Posterior vena cava (tissue), 2 donors: Measurements from ENCODE around the gene KPNB1. TPM values are rescaled to one million over a fixed set of nuclear protein-coding genes. Genes with fewer than 3 reads are reported as not detected.
A peak's percentile ranks its signal among the peaks of the same experiment; 100 is the strongest.

Experiments
- DNase-seq: peaks from one replicate; pipeline ENCODE4 v3.0.0-alpha.2; 2020; ENCODE audit warnings: low spot score
- intact Hi-C, 2 donors: fragments of 100-400 bp; cut with DNase I; formaldehyde crosslinking; loops; one replicate each; pipeline versions ENCODE4 v1.14.1 to v1.14.2; 2022 to 2023
- total RNA-seq, 2 donors: library from RNA; stranded (reverse); fragmentation: NEBNext Ultra II Directional; extraction: Animal tissue kit (Norgen Biotek cat#: 25700); gene quantifications; one replicate each; pipeline ENCODE4 v1.2.1, GENCODE V29; 2021
- donor health status: DM: yes; HTN: yes; CAD: no.
- donor health status: DM: yes; HTN: yes; CAD: no.

KPNB1 gene
- total RNA-seq, 2 donors from 2014 or later, result 193 to 198 TPM

DNA sequence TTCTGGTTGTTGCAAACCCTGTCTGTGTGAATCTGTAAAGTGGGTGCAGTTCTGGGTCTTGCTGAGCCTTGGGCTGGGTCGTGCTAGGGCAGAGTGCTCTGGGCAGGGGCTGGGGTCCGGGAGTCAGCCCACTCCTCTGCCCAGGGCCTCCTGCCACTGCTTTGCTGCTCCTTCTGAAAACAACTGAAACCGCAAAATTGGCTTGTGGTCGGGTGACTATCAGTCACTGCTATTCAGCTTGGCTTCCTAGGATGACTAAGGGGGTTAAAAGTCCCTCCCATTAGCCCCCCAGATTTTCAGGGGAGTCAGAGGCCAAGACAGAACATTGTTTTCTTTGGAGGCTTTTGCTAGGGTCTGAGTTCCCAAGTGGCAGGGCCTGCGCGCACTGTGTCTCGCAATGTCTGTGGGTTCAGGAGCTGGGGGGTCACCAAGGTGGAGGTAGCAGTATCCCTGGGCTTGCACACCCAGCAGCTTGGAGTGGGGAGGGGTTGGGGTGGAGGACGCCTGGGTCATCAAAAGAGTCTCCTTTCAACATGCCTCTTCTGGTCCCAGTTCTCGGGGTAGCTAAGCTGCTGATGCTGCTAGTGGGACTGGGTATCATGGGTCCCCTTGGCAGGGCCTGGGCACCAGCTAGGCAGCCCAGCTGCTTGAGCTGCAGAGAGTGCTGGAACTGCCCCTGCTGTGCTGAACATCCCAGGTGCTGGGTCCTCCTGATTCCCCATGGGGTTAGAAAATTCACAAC, 69.9 kb downstream of the KPNB1 start:
- intact Hi-C loops, result no loop called here
- DNase-seq, result no peak

- intact Hi-C loops, result no loop called here
- DNase-seq, result no peak
These were observed 70.5 kb downstream of the KPNB1 start for GRCh38 chr17:47720196-47720595.

- DNase-seq, result peak; percentile 88
- intact Hi-C loops, result no loop called here
These were observed 71.2 kb downstream of the KPNB1 start for GRCh38 chr17:47720754-47721533.

GRCh38 chr17:47721725-47722124, 72.0 kb downstream of the KPNB1 start:
- intact Hi-C loops, result no loop called here
- no peak for DNase-seq

DNA sequence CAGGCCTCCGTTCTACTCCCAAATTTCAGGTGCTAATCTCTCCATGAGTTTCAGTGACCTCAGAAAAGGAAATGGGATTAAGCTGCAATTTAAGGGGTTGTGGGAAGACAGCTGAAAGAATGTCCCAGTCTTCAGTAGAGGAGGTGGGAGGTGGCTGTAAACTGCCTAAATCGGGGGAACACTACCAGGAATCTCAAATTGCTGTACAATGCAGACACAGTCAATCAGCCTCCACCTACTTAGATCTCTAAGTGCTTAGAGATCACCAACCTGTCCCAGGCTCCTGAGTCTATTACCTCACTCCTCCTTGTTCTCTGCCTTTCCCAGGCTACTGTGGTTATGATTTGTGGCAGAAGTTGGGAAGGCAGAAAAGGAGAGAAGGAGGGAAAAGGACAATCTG, 75.0 kb downstream of the KPNB1 start:
- intact Hi-C loops, result no loop called here
- DNase-seq, result no peak

DNA sequence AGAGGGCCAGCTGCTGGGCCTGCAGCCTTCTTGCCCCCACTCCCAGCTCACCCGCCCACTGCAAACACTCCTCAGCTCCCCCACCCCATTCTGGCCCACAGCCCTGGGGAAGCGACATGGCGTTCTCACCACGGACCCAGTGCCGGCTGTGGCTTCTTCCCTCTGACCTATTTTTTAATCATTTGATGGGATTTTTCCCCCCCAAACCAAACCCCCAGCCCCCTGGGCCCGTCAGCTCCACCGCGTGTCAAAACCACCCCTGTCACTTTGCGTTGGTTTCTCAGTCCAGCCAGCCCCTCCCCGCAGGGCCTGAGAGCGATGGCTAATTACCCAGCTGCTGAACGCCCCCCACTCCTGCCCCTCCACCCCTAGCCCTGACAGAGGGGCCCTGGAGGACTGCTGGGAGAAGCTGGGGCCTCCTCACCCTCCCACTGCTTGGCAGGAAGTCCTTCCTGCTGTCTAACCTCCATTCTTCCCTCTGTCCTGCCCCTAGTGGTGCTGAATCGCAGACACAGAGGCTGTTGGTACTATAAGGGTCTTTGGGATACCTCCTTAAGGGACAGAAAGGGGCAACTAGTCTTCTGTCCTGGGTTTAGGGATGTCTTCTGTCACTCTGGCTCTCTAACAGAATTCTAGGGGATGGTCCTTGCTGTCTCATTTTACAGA, 75.9 kb downstream of the KPNB1 start:
- intact Hi-C loops, result no loop called here
- no peak for DNase-seq

GRCh38 chr17:47726796-47727703, 77.3 kb downstream of the KPNB1 start:
- no peak for DNase-seq
- intact Hi-C loops, result no loop called here

DNA sequence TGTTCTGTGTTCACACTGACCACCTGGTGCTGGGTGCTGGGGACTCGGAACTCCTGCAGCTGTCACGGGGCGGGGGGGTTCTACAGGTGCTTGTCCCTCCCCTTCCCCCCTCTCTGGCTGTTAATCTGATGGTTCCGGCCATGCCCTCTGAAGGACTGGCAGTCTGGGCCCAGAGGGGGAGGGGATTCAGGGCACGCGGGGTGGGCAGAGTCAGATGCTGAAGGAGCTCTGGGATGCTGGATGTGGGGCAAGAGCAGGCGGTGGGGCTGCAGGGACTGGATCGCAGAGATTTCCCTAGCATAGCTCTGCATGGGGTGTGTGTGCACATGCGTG, 78.0 kb downstream of the KPNB1 start:
- intact Hi-C loops, result no loop called here
- no peak for DNase-seq

DNA sequence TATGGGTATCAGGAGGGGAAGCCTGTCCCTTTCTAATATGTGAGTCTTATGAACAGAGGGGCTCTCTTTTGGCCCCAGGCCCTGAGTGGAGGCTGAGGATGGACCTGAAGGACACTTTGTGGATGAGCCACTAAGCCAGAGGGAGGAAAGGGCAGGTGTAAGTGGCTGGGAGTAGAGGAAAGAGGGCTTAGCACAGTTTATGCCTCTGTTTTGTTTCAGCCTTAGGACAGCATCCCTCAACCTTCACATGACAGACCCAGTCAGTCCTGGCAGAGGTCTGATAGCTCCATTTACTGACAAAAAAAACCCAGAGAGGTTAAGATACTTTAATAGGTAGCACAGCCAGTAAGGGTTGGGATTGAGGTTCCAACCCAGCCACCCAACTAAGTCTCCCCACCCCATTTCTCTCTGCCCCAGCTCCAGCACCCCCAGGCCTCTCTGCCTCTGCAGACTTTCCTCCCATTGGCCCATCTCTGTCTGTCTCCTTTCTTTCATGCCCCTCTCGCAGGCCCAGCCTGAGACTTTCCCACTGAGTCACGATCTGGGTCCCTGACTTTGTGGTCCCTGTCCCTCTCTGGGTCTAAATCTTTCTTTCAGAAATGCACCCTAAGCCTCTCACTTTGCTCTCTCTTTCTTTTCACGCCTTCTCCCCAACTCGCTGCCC, 78.6 kb downstream of the KPNB1 start:
- no peak for DNase-seq
- intact Hi-C loops, result no loop called here

GRCh38 chr17:47729476-47729875, 79.8 kb downstream of the KPNB1 start:
- intact Hi-C loops, result no loop called here
- peak; percentile 44 for DNase-seq

DNA sequence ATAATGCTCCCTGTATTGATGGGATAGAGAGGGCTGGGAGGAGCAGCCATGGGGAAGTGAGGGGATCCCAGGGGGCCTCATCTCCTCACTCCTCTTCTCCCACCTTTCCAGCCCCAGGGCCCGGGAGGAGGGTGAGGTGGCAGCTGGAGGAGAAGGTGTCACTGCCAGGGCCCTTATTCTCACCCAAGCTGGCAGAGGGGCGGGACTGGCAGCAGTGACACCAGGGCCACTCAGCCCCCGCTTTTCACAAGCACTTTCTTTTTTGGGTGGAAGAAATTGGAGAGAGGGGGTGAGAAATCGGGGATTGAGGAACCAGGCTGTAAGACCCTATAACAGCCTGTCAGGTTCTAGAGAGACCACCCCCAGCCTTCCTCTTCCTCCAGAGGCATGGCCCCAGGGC, 81.0 kb downstream of the KPNB1 start:
- DNase-seq, result peak; percentile 58
- intact Hi-C loops, result no loop called here

DNA sequence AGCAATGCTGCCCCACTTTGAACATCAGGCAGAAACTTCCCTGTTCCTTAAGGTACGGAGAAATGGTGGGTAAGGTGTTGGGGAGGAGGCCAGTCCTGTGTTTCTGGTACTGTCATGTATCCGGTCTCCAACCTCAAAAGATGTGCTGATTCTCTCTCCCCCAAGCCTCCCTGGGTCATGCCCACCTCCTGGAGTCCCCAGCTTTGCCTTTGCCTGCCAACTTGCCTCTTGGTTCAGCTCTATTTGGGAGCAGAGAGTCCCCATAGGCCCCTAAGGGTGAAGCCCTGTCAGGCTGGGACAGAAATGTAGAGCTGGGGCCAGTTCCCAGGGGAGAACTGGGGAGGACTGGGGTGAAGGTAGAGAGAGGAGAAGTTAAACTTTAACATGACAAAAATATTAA, 81.7 kb downstream of the KPNB1 start:
- peak; percentile 14 for DNase-seq

DNA sequence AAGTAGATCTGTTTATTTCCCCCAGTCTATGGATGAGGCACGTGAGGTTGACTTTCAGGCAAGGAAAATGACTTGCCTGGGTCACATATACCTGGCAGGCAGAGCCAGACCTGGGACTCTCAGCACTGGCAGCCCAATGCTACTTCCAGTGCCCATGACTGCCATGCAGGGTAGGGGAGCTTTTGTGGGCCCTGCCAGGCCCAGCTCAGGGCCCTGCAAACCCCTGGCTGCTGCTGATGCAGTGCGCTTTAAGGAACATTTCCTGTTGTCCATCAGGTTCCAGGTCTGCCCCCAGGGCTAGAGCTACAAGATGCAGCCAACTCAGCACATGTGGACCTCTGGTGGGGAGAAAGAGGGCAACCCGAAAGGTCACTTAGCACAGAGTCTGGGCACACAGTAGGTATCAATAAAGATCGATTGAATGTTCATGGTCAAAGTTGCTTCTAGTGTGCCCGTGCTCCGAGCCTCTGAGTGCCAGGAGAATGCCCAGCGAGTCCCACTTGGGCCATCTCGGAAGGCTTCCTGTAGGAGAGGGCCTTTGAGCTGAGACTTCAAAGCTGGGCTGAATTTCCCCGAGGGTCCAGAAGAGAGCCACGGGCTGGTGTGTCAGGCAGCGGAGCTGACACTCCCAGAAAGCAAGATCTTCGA, 82.8 kb downstream of the KPNB1 start:
- peak; percentile 62 for DNase-seq
- intact Hi-C loops, result no loop called here

More for the DNA sequence above, 81.7 kb downstream of the KPNB1 start:
- intact Hi-C loops, result no loop called here

DNA sequence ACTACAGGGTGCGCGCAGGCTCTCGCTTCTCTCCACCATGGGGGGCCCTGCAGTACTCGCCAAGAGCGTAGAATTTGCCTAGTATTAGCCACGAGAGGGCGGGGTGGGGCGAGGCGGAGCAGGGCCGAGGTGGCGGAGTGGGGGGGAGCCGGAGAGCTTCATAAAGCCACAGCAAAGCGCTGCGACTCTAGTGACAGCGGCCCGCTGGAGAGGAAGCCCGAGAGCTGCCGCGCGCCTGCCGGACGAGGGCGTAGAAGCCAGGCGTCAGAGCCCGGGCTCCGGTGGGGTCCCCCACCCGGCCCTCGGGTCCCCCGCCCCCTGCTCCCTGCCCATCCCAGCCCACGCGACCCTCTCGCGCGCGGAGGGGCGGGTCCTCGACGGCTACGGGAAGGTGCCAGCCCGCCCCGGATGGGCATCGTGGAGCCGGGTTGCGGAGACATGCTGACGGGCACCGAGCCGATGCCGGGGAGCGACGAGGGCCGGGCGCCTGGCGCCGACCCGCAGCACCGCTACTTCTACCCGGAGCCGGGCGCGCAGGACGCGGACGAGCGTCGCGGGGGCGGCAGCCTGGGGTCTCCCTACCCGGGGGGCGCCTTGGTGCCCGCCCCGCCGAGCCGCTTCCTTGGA, 83.4 kb downstream of the KPNB1 start, which contains the start of gene TBX21:
Gene TBX21 (plus strand): TSS at position 190 of the 627 bp plus-strand sequence. CDS start 219 bp downstream, at position 409.
- peak; percentile 89 for DNase-seq
- intact Hi-C loops, result no loop called here

GRCh38 chr17:47733674-47734410, 84.1 kb downstream of the KPNB1 start:
- intact Hi-C loops, result no loop called here
- peak; percentile 64 for DNase-seq

- intact Hi-C loops, result no loop called here
- DNase-seq, result no peak
These were observed 85.4 kb downstream of the KPNB1 start for GRCh38 chr17:47735139-47735464.
